GM18873 (cell line): ENCODE results near the gene CAMK2B.

Source experiments
- ATAC-seq: cut with Tn5 transposase; IDR thresholded peaks from one replicate; pipeline ENCODE4 v1.9.1; 2021; ENCODE audit warnings: mild to moderate bottlenecking, moderate library complexity, moderate number of reproducible peaks; ENCODE audit not compliant: unreplicated experiment, low FRiP score

Gene CAMK2B

DNA sequence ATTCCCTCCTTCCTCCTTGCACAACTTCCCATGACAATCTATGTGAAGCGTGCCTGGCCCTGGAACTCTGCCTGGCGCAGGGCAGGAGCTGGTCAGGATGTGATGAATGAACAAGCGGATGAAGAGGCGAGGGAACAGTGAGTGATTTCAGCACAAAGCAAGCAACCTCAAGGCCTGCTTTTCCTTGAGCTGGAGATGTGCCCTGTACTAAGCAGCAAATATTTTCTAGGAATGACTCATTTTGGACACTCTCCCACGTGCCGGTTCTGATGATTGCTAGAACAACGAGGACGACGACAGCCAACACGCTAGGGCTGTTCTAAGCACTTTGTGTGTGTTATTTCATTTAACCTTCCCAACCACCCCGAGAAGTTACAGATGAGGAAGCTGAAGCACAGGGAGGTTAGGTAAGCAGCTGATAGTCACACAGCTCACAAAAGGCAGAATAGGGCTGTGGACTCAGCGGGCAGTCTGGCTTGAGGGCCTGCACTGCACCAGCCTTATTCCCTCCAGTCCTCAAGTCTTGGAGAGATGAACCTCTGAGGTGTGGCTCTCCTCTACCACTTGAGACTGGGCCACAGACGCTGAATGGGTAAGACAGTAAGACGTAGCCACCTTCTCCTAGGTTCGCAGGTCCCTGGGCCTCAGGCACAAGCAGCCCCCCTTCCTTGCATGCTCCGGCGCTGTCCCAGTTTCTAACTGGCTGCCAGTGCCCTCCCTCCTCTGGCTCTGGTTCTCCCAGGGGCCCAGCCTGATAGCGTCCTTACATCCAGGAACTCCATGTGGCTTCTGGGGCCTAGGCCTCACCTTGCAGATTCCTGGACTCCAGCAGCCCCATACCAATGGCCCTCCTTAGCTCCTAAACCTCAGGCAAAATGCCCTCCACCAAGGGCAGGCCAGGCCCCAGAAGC is 65.6 kb downstream of the CAMK2B start:
- no peak for ATAC-seq

GRCh38 chr7:44258865-44259546 is 66.4 kb downstream of the CAMK2B start:
- ATAC-seq = no peak

DNA sequence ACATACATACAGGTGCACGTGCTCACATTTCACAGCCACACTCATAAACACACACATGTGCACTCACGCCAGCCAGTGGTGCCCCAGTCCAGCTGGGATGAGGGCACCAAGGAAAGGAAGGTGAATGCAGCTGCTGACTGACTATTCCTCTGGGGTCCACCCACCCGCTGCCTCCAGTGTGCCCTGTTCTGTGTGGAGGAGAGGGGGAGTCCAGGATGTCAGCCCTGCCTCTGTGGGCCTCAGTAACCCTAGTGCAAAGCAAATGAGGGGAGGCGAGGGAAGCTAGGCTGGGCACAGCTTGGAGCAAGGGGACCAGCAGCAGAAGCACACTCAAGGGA is 67.0 kb downstream of the CAMK2B start:
- ATAC-seq = no peak

DNA sequence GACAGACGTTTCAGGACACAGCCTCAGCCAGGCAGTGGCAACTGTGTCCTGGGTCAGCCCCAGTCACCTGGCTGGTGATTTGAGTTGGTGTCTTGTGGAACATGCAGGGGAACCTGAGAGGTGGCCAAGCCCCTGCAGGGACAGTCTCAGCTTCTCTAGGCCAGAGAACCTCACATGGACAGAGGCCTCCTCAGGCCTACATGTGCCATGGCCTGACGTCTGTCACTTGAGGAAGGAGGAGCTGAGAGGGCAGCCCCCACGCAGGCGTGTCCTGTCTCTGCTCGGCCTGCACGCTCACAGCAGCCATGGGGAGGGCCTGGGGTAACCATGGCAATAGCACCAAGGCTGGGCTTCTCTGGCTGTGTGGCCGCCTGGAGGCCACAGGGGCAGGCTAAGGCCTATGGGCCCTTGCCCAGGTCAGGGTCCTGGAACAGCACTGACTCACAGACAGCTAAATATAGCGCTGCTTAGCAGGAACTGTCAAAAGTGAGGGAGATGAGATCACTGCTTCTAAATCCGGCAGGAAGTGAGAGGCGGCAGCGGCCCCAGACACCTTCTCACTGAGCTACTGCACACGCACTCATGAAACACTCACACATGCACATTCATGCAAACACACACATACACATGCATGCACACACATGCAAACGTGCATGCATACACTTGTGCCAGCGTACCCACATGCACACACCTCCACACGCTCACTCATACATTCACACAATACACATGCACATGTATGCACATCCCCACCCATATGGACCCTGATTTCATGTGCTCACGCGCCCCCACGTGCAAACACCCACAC is 67.6 kb downstream of the CAMK2B start:
- ATAC-seq = peak; percentile 87

DNA sequence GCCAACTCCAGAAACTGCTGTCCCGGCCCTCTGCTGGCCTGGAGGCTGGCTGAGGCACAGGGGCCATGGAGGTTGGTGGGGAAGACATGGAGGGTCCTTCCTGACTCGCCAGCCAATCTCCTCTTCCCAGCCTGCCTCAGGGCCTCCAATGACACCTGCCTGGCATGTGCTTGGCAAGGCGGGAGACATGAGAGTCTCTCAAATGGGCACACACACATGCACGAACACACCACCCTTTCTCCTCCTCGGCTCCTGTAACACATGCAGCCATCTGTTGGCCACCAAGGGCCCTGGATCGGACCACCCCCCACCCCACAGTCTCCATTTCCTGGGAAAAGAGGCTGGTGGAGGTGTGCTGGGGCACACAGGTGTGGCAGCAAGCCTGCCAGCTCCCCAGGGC is 68.2 kb downstream of the CAMK2B start:
- no peak for ATAC-seq

DNA sequence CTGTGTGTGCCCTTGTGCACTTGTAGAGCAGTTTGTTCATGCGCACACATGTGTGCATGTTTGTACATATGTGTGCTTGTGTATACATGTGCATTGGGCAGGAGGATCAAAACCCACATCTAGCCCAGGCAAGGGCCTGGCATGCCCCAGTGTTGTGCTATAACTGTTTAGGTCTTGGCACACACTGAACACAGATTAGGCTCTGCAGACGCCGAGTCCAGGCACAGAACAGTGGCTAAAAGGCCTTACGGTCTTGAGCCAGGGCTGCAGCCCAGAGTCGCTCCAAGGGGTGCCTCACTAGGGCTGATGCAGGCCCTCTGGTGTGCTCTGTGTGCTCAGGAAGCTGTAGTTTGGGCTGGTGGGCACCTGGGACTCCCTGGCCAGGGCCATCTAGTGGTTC is 68.9 kb downstream of the CAMK2B start:
- no peak for ATAC-seq

DNA sequence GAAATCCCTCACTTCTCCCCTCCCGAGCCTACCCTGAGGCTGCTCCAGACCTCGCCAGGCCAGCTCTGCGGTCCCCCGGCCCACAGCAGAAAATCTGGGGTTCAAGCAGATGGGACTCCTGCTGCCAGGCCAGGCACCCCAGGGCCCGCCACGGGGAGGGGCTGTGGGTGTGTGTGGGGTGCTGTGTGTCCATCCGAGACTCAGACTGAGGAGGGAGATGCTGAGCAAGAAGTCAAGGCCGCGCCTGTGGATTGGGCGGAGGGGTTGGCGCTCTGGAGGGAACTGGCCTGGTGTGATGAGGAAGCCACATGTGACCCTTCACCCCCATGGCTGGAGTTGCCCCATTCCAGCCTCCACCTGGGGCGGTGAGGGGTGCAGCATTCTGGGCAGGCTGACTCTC is 73.5 kb downstream of the CAMK2B start:
- no peak for ATAC-seq

- no peak for ATAC-seq
Observed at GRCh38 chr7:44251269-44251668, 74.1 kb downstream of the CAMK2B start.

DNA sequence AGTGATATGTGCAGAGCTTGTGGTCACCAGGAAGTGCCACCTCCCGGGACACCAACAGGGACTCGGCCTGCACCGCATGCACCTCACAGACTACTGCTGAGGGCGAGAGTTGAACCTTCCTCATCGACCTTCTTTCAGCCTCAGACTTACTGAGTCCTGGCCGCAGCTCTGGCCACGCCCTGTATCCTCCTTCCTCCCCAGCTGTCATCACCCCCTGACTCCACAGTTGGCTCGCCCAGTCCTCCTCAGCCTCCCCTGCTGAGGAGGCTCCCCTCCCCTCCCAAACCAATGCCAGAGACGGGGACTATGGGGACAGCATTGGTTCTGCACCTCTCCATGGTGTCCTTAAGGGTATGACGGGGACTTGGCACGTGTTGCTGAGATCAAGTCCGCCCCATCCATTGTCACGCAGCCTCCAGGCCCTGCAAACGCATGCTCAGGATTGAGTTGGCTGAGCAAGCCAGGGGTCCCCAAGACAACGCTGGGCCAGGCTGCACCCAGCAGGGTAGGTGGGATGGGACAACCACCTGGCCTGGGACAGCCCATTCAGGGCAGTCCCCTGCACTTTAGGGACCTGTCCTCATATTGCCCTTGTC is 75.7 kb downstream of the CAMK2B start:
- no peak for ATAC-seq

DNA sequence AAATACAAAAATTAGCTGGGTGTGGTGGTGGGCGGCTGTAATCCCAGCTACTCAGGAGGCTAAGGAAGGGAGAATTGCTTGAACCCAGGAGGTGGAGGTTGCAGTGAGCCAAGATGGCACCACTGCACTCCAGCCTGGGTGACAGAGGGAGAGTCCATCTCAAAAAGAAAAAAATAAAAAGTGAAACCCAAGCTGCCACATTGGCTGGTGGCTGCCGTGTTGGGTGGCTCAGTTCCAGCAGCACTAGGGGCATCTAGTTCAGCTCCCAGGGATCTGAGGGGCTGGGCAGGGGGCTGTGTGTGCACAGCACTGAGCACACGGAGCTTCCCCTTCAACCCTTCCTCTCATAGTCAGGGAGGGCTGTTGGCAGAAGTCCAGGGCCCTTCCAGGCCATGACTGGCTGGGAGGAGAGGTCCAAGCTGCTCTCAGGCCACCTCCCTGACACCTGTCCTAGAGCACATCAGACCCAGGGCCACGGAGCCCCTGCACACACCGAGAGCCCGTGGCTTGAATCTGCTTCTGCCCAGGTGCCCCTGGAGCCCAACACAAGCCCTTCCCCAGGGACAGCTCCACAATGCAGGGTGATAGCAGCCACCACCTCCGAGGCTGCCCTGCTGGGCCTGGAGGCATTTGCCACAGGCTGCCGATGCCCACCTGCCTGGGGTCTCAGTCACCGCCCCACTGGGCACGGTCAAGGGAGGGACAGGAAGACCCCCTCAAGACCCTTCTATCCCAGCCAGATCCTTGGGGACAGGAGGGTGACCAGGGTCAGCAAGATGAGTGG is 77.3 kb downstream of the CAMK2B start:
- ATAC-seq = no peak

- no peak for ATAC-seq
Observed at GRCh38 chr7:44246396-44247113, 78.8 kb downstream of the CAMK2B start.

GRCh38 chr7:44244282-44244681 is 81.1 kb downstream of the CAMK2B start:
- no peak for ATAC-seq

GRCh38 chr7:44242091-44242490 is 83.3 kb downstream of the CAMK2B start:
- no peak for ATAC-seq

DNA sequence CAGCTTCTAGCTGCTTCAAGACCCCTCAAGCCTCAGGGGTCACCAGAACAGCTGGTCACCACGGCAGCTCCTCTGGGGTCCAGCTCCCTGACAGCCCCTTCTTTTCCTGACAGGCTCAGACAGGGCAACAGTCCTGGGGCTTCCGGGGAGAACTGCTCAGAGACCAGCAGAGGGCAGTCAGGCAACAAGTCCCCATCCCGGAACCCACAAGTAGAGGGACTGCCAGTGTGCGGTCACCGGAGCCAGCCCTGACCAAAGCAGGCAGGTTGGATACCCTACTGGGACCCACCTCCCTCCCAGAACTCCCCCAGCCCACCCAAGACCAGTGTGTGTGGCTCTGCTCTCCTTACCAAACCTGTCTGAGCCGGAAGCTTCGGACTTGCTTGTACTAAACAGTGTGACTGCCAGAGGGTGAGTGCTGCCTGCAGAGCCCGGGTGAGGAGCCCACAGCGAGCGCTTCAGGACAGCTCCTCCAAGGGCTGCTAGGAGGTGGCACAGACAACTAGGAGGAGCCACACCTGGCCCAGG is 84.3 kb downstream of the CAMK2B start:
- peak; percentile 64 for ATAC-seq

DNA sequence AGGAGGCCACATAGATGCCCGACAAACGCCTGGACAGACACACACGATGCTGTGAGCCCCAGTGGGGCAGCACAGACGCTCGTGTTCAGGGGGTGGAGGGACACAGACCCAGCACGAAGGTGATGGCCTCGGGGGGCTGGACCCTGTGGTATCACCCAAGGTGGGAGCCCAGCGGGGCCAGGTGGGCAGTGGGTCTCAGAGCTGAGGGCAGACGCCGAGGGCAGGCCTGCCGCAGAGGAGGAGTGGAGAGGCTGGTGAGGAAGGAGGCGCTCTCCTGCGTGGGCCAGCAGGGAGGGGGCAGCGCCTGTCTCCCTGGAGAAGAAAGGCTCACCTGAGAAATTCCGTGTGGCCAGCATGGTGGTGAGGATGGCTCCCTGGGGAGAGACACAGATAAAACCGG is 85.0 kb downstream of the CAMK2B start:
- ATAC-seq = no peak

DNA sequence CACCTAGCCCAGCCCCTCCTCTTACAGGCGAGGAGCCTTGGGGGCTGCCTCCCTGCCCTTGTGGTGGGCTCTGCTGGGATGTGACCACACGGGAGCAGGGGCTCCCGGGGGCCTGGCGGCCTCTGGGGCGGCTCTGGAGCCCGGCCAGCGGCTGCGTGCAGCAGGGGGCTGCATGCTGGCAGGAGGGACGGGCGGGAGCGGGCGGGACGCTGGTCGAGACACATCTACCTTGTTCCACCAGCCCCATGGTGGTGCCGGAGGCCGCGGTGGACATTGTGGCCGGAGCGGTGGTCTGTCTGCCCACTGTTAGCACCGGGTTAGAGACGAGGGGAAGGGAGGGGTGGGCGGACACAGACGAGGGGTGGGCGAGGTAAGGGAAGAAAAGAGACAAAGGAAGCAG is 86.0 kb downstream of the CAMK2B start:
- ATAC-seq = no peak

DNA sequence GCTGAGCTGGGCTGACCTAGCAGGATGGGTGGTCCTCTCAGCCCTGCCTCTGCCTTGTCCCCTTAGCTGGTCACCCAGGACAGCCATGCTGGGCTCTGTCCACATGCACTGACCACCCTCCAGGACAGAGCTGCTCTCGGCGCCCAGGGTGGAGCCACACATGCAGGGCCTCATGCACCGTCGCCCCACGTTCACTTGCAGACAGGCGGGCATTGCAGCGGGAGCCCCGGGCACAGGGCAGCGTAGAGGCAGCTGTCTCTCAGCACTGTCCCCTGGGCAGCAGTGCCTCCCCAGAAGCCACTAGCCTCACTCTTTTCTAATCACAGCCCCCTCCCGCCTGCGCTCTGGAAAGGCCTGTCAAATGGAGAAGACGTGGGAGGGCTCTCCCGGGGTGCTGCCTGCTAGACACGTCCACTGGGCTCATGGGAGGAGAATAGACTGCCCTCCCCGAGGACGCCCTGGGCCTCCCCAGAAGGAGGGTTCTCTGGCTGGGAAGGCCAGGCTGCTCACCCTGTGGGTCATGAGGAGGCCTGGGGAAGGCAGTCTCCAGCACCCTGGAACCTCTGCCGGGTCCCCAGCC is 87.2 kb downstream of the CAMK2B start:
- no peak for ATAC-seq

GRCh38 chr7:44237696-44238095 is 87.7 kb downstream of the CAMK2B start:
- ATAC-seq = no peak

GRCh38 chr7:44236333-44236728 is 89.1 kb downstream of the CAMK2B start:
- ATAC-seq = no peak
